SU-DHL-6 (cell line): Measurements from ENCODE around the gene AP1G2.

ENCODE experiments used
- EZH2phosphoT487 ChIP-seq: fragments of 200-600 bp; sonication (generic), shearing (Covaris generic); conservative IDR thresholded peaks from 2 replicates; pipeline ENCODE4 v1.6.1; 2018; ENCODE audit warnings: mild to moderate bottlenecking, antibody characterized with exemption, low read length, moderate library complexity, mixed read lengths
- TF ChIP-seq, protein P1 (sequence below): fragments of 200-600 bp; sonication (generic); IDR thresholded peaks from one replicate; pipeline ENCODE4 v1.5.1; 2017; ENCODE audit warnings: antibody characterized with exemption, mild to moderate bottlenecking, low read length, moderate library complexity; ENCODE audit not compliant: insufficient read depth, poor library complexity, severe bottlenecking

DNA sequence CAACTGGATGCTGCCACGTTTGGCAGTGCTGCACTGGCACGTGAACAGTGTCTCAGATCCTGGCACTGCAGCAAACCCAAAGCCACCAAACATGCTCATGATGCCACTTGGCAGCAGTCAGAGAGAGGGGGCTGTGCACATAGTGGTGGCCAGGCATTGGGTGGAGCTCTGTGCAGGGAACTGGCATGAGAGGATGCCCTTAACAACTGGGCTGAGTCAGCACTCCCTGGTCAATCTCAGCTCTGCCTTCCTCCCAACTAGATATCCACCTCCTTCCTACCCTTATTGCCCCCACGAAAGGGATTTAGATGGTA is 53.0 kb downstream of the AP1G2 start:
- TF ChIP-seq, protein P1, sequence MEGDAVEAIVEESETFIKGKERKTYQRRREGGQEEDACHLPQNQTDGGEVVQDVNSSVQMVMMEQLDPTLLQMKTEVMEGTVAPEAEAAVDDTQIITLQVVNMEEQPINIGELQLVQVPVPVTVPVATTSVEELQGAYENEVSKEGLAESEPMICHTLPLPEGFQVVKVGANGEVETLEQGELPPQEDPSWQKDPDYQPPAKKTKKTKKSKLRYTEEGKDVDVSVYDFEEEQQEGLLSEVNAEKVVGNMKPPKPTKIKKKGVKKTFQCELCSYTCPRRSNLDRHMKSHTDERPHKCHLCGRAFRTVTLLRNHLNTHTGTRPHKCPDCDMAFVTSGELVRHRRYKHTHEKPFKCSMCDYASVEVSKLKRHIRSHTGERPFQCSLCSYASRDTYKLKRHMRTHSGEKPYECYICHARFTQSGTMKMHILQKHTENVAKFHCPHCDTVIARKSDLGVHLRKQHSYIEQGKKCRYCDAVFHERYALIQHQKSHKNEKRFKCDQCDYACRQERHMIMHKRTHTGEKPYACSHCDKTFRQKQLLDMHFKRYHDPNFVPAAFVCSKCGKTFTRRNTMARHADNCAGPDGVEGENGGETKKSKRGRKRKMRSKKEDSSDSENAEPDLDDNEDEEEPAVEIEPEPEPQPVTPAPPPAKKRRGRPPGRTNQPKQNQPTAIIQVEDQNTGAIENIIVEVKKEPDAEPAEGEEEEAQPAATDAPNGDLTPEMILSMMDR, result no peak
- no peak for TF ChIP-seq EZH2phosphoT487
